Measurements from ENCODE around the gene FAM32A.

FAM32A gene

DNA sequence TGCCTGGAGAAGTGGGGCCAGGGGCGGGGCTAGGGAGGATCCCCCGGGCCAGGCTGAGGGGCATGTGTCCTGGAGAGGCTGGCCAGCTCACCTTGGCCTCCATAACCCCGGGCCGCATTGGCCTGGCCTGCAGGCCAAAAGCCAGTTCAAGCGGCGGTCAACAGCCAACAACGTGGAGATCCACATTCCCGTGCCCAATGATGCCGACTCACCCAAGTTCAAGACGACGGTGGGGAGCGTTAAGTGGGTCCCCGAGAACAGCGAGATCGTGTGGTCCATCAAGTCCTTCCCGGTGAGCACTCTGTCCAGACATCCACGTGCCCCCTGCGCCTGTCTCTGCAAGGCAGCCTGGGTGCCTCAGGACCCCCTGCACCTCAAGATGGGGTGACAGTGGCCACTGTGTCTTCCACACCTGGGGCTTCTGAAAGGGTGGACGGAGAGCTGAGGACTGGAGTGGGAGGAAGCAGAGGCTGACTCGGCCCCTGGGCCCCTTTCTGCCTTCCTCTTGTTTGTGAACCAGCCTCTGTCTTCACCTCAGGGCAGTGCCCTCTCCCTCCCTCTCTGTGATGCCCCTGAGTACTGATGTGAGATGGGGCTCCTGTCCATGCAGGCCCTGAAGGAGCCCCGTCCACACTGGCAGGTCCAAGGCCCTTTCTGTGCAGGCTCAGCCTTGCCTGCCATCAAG, 43.6 kb downstream of the FAM32A start:
- DNase-seq (ENCODE audit: low spot score) = peak; percentile 71
- Histone ChIP-seq H3K4me3 (no peak overlapping the region), H3K27ac (no peak overlapping the region)
- TF ChIP-seq, protein P1, sequence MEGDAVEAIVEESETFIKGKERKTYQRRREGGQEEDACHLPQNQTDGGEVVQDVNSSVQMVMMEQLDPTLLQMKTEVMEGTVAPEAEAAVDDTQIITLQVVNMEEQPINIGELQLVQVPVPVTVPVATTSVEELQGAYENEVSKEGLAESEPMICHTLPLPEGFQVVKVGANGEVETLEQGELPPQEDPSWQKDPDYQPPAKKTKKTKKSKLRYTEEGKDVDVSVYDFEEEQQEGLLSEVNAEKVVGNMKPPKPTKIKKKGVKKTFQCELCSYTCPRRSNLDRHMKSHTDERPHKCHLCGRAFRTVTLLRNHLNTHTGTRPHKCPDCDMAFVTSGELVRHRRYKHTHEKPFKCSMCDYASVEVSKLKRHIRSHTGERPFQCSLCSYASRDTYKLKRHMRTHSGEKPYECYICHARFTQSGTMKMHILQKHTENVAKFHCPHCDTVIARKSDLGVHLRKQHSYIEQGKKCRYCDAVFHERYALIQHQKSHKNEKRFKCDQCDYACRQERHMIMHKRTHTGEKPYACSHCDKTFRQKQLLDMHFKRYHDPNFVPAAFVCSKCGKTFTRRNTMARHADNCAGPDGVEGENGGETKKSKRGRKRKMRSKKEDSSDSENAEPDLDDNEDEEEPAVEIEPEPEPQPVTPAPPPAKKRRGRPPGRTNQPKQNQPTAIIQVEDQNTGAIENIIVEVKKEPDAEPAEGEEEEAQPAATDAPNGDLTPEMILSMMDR (IDR thresholded peaks at IDR 0.05) = no peak

DNA sequence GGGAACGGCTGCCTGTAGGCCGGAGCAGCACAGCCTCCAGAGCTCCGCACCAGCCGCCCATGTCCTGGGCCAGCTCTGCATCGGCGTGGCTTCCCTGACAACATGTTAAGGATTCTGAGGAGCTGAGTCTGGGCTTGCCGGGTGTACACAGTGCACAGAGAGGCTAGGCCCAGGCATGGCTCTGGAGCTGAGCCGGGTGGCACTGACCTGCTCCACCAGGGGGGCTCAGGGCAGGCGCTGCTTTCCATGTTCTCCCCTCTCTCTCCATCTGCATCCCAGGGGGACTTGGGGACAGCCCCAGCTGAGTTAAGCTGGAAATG, 44.1 kb downstream of the FAM32A start:
- H3K4me3 ChIP-seq = no peak overlapping the region
- H3K27ac ChIP-seq = no peak overlapping the region
- TF ChIP-seq, protein P1 (IDR thresholded peaks at IDR 0.05) = no peak
- no peak for DNase-seq (ENCODE audit: low spot score)

DNA sequence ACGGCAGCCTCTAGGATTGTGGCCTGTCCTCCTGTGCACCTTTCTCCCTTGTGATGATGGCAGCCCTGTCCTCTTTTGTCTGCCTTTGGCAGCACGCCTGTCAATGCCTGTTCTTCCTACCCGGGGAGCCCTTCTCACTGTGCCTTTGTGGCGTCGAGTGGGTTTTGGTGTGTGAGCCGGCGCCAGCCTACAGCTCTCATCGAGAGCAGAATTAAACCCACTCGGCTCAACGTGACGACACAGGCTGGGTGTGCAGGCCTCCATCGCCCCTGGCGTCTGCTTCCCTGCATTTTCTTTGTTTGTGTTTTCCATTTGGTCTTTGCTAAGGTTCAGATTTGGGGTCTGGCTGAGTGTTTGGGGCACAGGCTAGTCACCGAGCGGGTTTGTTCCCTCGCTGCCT, 46.9 kb downstream of the FAM32A start:
- DNase-seq (ENCODE audit: low spot score) = no peak
- TF ChIP-seq, protein P1 (IDR thresholded peaks at IDR 0.05) = no peak
- Histone ChIP-seq H3K27ac (no peak overlapping the region), H3K4me3 (no peak overlapping the region)

DNA sequence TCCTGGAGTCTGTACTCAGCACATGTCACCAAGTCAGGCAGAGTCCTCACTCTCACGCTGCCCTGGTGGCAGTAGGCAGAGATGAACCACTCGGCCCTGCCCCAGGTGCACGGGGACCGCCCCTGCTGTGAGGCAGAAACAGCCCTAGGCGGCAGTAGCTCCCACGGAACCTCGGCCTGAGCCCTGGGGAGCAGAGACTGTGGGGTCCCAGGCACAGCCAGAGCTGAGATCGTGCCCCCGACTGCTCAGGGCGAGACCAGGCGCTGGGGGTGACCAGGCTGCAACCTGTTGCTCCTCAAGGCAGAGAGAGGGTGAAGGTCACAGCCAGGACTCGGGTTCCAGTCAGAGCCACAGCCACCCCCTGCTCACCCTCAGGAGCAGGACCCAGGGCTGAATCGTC, 47.4 kb downstream of the FAM32A start:
- Histone ChIP-seq H3K4me3 (no peak overlapping the region), H3K27ac (no peak overlapping the region)
- no peak for DNase-seq (ENCODE audit: low spot score)
- TF ChIP-seq, protein P1 (IDR thresholded peaks at IDR 0.05) = no peak

DNA sequence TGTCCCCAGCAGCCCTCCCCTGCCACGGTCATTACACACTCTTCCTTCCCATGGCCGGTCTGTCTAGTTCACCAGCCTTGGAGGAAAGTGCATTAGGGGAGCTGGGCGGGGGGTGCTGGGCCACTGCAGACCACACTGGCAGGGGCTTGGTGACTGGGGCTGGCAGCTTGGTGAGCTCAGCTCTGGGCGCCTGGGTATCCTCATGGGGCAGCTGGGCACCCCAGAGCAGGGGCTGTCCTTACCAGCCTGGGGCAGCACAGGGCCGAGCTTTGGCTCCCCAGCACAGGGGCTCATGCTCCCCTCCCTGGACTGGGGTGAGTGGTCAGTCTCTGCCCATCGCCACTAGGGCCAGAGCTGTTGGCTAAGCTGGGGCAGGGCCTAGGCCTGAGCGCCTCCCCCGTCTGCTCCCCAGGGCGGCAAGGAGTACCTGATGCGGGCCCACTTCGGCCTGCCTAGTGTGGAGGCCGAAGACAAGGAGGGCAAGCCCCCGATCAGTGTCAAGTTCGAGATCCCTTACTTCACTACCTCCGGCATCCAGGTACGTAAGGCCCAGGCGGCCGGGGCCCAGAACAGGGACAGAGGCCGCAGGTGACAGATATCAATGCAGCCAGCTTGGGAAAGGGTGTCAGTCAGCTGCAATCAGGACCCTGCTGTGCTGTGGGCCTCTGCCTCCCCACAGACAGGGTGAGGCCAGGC, 48.0 kb downstream of the FAM32A start:
- DNase-seq (ENCODE audit: low spot score) = no peak
- TF ChIP-seq, protein P1 (IDR thresholded peaks at IDR 0.05) = no peak
- Histone ChIP-seq H3K4me3 (no peak overlapping the region), H3K27ac (no peak overlapping the region)

DNA sequence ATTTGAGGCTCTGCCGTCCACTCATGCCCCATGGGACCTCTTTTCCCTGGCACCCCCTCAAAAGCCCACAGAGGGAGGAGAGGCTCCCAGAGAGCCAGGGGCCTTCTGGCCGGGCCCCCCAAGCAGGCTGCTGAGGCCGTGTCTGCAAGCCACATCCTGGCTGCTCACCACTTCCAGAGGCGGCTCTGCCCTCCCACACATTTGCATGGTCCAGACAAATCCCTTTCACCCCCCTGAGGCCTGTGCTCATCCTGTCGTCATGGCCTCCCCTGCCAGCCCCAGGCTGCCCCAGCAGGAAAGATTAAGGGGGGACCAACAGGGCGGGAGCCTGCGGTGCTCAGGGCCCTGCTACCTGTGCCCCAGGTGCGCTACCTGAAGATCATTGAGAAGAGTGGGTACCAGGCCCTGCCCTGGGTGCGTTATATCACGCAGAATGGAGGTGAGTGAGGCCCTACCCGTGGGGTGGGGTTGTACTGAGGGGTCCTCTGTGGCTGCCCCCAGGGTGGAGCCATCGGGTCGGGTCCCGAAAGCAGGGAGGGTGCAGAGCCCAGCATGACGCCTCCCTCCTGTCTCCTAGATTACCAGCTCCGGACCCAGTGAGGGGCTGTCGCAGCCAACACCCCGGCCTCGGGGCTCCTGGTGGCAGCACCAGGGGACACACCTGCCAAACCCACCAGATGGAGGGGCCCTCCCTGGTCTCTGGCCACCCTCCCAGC, 48.8 kb downstream of the FAM32A start:
- TF ChIP-seq, protein P1 (IDR thresholded peaks at IDR 0.05) = no peak
- Histone ChIP-seq H3K27ac (no peak overlapping the region), H3K4me3 (no peak overlapping the region)
- DNase-seq (ENCODE audit: low spot score) = no peak
